Uterus (tissue), 4 donors: Measurements from ENCODE around the gene MLEC. TPM values are rescaled to one million over a fixed set of nuclear protein-coding genes. Genes with fewer than 3 reads are reported as not detected.
A peak's percentile ranks its signal among the peaks of the same experiment; 100 is the strongest.

Experiments used
- DNase-seq, 2 donors: peaks; one replicate each; pipeline ENCODE4 v3.0.0-alpha.2; 2019 to 2020
- H3K27ac ChIP-seq, 2 donors: fragments of 200-600 bp; sonication (generic); 1 replicate in 1 of 2; 2 replicates in 1 of 2; pipeline ENCODE4 v1.5.1; 2016 to 2018
- H3K27me3 ChIP-seq, 2 donors: fragments of 200-600 bp; sonication (generic); one replicate each; pipeline ENCODE4 v1.5.1; 2018 to 2019; ENCODE audit warnings: control low read depth in 1 of 2
- H3K36me3 ChIP-seq, 2 donors: fragments of 200-600 bp; sonication (generic); one replicate each; pipeline ENCODE4 v1.5.1; 2019; ENCODE audit warnings: control low read depth in 1 of 2
- H3K4me1 ChIP-seq, 2 donors: fragments of 200-600 bp; sonication (generic); one replicate each; pipeline ENCODE4 v1.5.1; 2018 to 2019; ENCODE audit warnings: control low read depth in 1 of 2
- H3K4me3 ChIP-seq, 2 donors: fragments of 200-600 bp; sonication (generic); 1 replicate in 1 of 2; 2 replicates in 1 of 2; pipeline ENCODE4 v1.5.1; 2018 to 2019; ENCODE audit warnings: mild to moderate bottlenecking in 1 of 2
- H3K9me3 ChIP-seq, 2 donors: fragments of 200-600 bp; sonication (generic); one replicate each; pipeline ENCODE4 v1.5.1; 2019; ENCODE audit warnings: control low read depth in 1 of 2
- CTCF ChIP-seq, 4 experiments: fragments of 200-600 bp in 2 of 4; fragments of 450-650 bp in 2 of 4; sonication (generic) in 2 of 4; IDR thresholded peaks; one replicate each; pipeline ENCODE4 v1.5.1; 2016 to 2019; ENCODE audit warnings: antibody characterized with exemption in 4 of 4, mild to moderate bottlenecking in 2 of 4, moderate library complexity in 1 of 4
- POLR2A ChIP-seq, 2 donors: fragments of 450-650 bp; IDR thresholded peaks; one replicate each; pipeline ENCODE4 v1.6.1; 2016; ENCODE audit warnings: antibody characterized with exemption in 2 of 2, mild to moderate bottlenecking in 1 of 2, moderate library complexity in 1 of 2
- intact Hi-C: fragments of 100-400 bp; cut with DNase I; formaldehyde crosslinking; loops from one replicate; pipeline ENCODE4 v1.15.1; 2023; ENCODE audit warnings: low total_unique reads
- total RNA-seq, 4 donors: library from RNA; depleted of rRNA in 3 of 4; stranded (reverse); fragments of >200 nt in 3 of 4; gene quantifications; one replicate each; pipeline versions ENCODE4 v1.1.0 to v1.2.4, GENCODE V29; 2014 to 2023
- donor health status: DM: yes; HTN: yes; CAD: no.

MLEC gene
- total RNA-seq, 4 donors from 2014 or later = 15.6 to 108 (median 53.5) TPM

GRCh38 chr12:120650233-120650690 is 36.7 kb upstream of the MLEC start:
- peak overlapping the region; percentile 43 to 76 for H3K27ac ChIP-seq
- intact Hi-C loops = no loop called here

GRCh38 chr12:120651821-120652220 is 35.1 kb upstream of the MLEC start:
- TF ChIP-seq POLR2A (IDR thresholded peaks at IDR 0.05) (no peak), CTCF (IDR thresholded peaks at IDR 0.05) (no peak)
- intact Hi-C loops = no loop called here
- no peaks in the 10 kb centered on the region for H3K36me3 ChIP-seq

More at GRCh38 chr12:120650233-120650690, 36.7 kb upstream of the MLEC start:
- Histone ChIP-seq H3K36me3 (no peaks in the 10 kb centered on the region), H3K4me1 (no peaks in the 10 kb centered on the region), H3K27me3 (no peaks in the 10 kb centered on the region), H3K9me3 (no peaks in the 10 kb centered on the region), H3K4me3 (no peak overlapping the region)
- no peak for DNase-seq
- TF ChIP-seq CTCF (IDR thresholded peaks at IDR 0.05) = no peak

GRCh38 chr12:120652656-120653435 is 34.1 kb upstream of the MLEC start:
- TF ChIP-seq POLR2A (IDR thresholded peaks at IDR 0.05) (no peak), CTCF (IDR thresholded peaks at IDR 0.05) (no peak)
- no peak overlapping the region for H3K4me3 ChIP-seq
- no peaks in the 10 kb centered on the region for H3K4me1 ChIP-seq
- intact Hi-C loops = no loop called here
- H3K27ac ChIP-seq = peak overlapping the region in 1 of 2 donors; percentile 8
- no peaks in the 10 kb centered on the region for H3K9me3 ChIP-seq
- no peak for DNase-seq
- no peaks in the 10 kb centered on the region for H3K36me3 ChIP-seq
- no peaks in the 10 kb centered on the region for H3K27me3 ChIP-seq

More at GRCh38 chr12:120651821-120652220, 35.1 kb upstream of the MLEC start:
- peak overlapping the region in 1 of 2 donors; percentile 30 for H3K27ac ChIP-seq
- no peak overlapping the region for H3K4me3 ChIP-seq
- no peaks in the 10 kb centered on the region for H3K9me3 ChIP-seq
- no peaks in the 10 kb centered on the region for H3K27me3 ChIP-seq
- no peaks in the 10 kb centered on the region for H3K4me1 ChIP-seq
- DNase-seq = no peak

- Histone ChIP-seq H3K27me3 (no peaks in the 10 kb centered on the region), H3K27ac (peak overlapping the region; percentile 65 to 73), H3K36me3 (no peaks in the 10 kb centered on the region), H3K4me1 (no peaks in the 10 kb centered on the region), H3K9me3 (no peaks in the 10 kb centered on the region), H3K4me3 (no peak overlapping the region)
- intact Hi-C loops = no loop called here
- no peak for TF ChIP-seq POLR2A (IDR thresholded peaks at IDR 0.05)
- no peak for TF ChIP-seq CTCF (IDR thresholded peaks at IDR 0.05)
- no peak for DNase-seq
Measured at GRCh38 chr12:120653611-120654010, 33.3 kb upstream of the MLEC start.

DNA sequence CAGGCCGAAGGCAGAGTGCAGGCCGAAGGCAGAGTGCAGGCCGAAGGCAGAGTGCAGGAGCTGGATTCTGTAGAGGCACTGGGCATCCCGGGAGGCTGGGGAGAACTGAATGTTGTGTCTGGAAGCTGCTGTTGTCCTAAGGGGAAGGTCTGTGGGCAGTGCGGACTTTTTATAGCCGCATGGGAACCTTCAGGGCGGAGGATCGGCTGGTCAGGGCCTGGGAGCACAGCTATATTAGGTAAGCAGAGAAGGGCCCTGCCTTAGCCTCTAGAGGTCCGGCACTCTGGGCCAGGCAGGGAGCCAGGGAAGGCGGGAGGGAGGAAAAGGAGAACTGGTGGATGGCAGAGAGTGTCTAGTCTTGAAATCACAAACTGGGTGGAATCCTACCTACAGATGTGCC is 32.3 kb upstream of the MLEC start:
- no peaks in the 10 kb centered on the region for H3K4me1 ChIP-seq
- peak overlapping the region; percentile 65 to 73 for H3K27ac ChIP-seq
- intact Hi-C loops = no loop called here
- H3K27me3 ChIP-seq = no peaks in the 10 kb centered on the region
- H3K9me3 ChIP-seq = no peaks in the 10 kb centered on the region
- no peak overlapping the region for H3K4me3 ChIP-seq
- no peak for TF ChIP-seq CTCF (IDR thresholded peaks at IDR 0.05)
- no peak for TF ChIP-seq POLR2A (IDR thresholded peaks at IDR 0.05)
- no peaks in the 10 kb centered on the region for H3K36me3 ChIP-seq
- DNase-seq = peak; percentile 54 to 71
